Mammary epithelial cell (primary cell): ENCODE results near the gene STK32B.

Experiments
- CTCF ChIP-seq, 2 donors: IDR thresholded peaks in 1 of 2; conservative IDR thresholded peaks in 1 of 2; 2 replicates each; pipeline ENCODE4 v1.5.1; 2011 to 2012; ENCODE audit warnings: inconsistent platforms in 2 of 2, low read length in 2 of 2, mild to moderate bottlenecking in 2 of 2, control low read depth in 1 of 2, low read depth in 1 of 2; ENCODE audit not compliant: insufficient read depth in 1 of 2; ENCODE audit errors: extremely low read depth in 1 of 2
- EZH2 ChIP-seq: IDR thresholded peaks from 2 replicates; pipeline ENCODE4 v1.6.1; 2012; ENCODE audit warnings: low read length, inconsistent platforms, borderline replicate concordance

- peak; percentile 26 to 47 for TF ChIP-seq CTCF (conservative IDR thresholded peaks at IDR 0.05 in 1 of 2, IDR thresholded peaks at IDR 0.05 in 1 of 2; ENCODE audit: extremely low read depth in 1 of 2, insufficient read depth in 1 of 2, low read depth in 1 of 2, low read length in 2 of 2)
- no peak for TF ChIP-seq EZH2
Measured at GRCh38 chr4:5142726-5143125, 91.4 kb downstream of the STK32B start.
